ENCODE measurements around the gene MEGF9. TPM values are rescaled to one million over a fixed set of nuclear protein-coding genes. Genes with fewer than 3 reads are reported as not detected.

The MEGF9 gene
- polyA plus RNA-seq, 1 of the 3 experiments (the other 2 are of a cell fraction), result 1.8 TPM

DNA sequence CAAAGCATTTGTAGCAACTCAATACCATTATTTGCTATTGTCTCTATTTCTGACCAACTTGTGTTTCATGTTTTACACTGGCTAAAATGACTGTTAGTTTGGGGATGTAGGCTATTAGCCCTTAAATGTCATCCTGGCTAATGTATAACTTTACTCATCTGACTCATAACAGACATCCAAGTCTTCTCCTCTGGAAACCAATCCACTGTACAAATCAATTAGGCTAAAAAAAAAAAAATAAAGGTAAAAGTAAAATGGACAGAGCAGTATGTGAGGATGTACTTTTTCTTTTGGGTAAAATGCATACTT lies 20.6 kb downstream of the MEGF9 start (continued):
- TF ChIP-seq, protein P1, sequence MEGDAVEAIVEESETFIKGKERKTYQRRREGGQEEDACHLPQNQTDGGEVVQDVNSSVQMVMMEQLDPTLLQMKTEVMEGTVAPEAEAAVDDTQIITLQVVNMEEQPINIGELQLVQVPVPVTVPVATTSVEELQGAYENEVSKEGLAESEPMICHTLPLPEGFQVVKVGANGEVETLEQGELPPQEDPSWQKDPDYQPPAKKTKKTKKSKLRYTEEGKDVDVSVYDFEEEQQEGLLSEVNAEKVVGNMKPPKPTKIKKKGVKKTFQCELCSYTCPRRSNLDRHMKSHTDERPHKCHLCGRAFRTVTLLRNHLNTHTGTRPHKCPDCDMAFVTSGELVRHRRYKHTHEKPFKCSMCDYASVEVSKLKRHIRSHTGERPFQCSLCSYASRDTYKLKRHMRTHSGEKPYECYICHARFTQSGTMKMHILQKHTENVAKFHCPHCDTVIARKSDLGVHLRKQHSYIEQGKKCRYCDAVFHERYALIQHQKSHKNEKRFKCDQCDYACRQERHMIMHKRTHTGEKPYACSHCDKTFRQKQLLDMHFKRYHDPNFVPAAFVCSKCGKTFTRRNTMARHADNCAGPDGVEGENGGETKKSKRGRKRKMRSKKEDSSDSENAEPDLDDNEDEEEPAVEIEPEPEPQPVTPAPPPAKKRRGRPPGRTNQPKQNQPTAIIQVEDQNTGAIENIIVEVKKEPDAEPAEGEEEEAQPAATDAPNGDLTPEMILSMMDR (IDR thresholded peaks at IDR 0.05), result no peak
- TF ChIP-seq GABPA (IDR thresholded peaks at IDR 0.05; ENCODE audit: low read depth), result no peak
- no peak for TF ChIP-seq ELF1 (IDR thresholded peaks at IDR 0.05)
- no peak for TF ChIP-seq RFX5 (IDR thresholded peaks at IDR 0.05; ENCODE audit: low read length)
- TF ChIP-seq TCF12 (IDR thresholded peaks at IDR 0.05), result peak; percentile 61
- TF ChIP-seq POLR2AphosphoS5 (IDR thresholded peaks at IDR 0.05; ENCODE audit: low read depth, low read length), result no peak
- no peak for TF ChIP-seq NFIC (IDR thresholded peaks at IDR 0.05; ENCODE audit: borderline replicate concordance)
- TF ChIP-seq TEAD4 (IDR thresholded peaks at IDR 0.05; ENCODE audit: borderline replicate concordance, insufficient read depth), result no peak
- no peak for TF ChIP-seq TAF1 (IDR thresholded peaks at IDR 0.05; ENCODE audit: borderline replicate concordance, low read depth, low read length)
- TF ChIP-seq, protein P2, sequence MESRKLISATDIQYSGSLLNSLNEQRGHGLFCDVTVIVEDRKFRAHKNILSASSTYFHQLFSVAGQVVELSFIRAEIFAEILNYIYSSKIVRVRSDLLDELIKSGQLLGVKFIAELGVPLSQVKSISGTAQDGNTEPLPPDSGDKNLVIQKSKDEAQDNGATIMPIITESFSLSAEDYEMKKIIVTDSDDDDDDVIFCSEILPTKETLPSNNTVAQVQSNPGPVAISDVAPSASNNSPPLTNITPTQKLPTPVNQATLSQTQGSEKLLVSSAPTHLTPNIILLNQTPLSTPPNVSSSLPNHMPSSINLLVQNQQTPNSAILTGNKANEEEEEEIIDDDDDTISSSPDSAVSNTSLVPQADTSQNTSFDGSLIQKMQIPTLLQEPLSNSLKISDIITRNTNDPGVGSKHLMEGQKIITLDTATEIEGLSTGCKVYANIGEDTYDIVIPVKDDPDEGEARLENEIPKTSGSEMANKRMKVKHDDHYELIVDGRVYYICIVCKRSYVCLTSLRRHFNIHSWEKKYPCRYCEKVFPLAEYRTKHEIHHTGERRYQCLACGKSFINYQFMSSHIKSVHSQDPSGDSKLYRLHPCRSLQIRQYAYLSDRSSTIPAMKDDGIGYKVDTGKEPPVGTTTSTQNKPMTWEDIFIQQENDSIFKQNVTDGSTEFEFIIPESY (IDR thresholded peaks at IDR 0.05; ENCODE audit: borderline replicate concordance, low read depth), result no peak

DNA sequence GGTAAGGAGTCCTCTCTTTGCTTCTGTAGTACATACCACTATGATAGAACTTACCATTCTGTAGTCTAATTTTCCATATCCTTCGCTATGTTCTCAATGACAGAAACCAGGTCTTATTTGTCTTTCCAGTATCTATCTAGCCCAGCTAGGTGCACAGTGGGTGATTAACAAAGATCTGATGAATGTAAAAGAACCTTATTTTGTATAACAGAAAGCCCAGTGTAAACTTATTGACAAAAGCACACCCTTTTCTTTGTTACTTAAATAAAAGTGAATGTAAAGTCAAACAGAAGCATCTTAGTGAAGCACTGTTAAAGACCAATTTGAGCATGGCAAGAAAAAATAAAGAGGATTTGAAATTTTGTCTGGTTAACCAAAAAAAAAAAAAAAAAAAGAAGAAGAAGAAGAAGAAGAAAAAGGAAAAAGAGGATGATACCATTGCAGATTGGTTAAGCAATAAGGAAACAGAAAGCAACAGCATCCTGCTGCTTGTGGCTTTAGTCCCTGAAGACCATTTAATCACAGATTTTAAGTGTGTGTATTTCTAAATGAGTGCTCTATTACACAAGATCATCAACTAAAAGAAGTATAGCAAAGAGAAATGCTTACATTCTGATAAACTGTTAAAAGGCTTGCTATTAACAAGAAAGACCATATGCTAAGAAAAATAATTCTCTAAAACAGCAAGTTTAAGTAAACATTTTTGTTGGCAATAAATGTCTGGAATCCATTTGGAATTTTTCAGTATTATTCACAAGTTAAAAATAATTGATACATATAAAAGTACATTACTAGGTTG lies 21.2 kb downstream of the MEGF9 start:
- H3K4me1 ChIP-seq (ENCODE audit: control insufficient read depth in 1 of 2, insufficient read depth in 2 of 2, low read depth in 1 of 2, low read length in 1 of 2), result peaks cover 0 to 28% of the 10 kb centered on the region in 2 experiments; a peak in 3 of 4 replicates
- ChIA-PET CTCF (no interaction called here), POLR2A (no interaction called here)
- whole genome bisulfite sequencing (ENCODE audit: low lambda C conversion rate), result 100% methylated on average over 1 of the region's 1 CpG
- no peak overlapping the region for H3K4me3 ChIP-seq (ENCODE audit: low read depth in 2 of 2, low read length in 1 of 2)
- no peaks in the 10 kb centered on the region for H3K27me3 ChIP-seq (ENCODE audit: insufficient read depth)
- no peak for DNase-seq
- no peaks in the 10 kb centered on the region for H3K79me2 ChIP-seq (ENCODE audit: insufficient read depth)
- no peaks in the 10 kb centered on the region for H3K36me3 ChIP-seq (replicated peaks in 1 of 2; ENCODE audit: control insufficient read depth in 1 of 2, insufficient read depth in 2 of 2, low read length in 1 of 2)
- H4K20me1 ChIP-seq (ENCODE audit: insufficient read depth), result no peaks in the 10 kb centered on the region
- TF ChIP-seq RAD21 (IDR thresholded peaks at IDR 0.05; ENCODE audit: low read length), result no peak
- TF ChIP-seq GABPA (IDR thresholded peaks at IDR 0.05; ENCODE audit: low read depth), result no peak
- TF ChIP-seq EP300 (IDR thresholded peaks at IDR 0.05; ENCODE audit: borderline replicate concordance in 1 of 2, low read depth in 1 of 2, low read length in 1 of 2), result no peak
- TF ChIP-seq RFX5 (IDR thresholded peaks at IDR 0.05; ENCODE audit: low read length), result no peak
- TF ChIP-seq JUND (IDR thresholded peaks at IDR 0.05), result no peak
- peak overlapping the region; percentile 12; the same call in 1 of the 2 replicates for H3K4me2 ChIP-seq
- H3F3A ChIP-seq (replicated peaks; ENCODE audit: insufficient read depth), result peaks cover 24% of the 10 kb centered on the region
- peak overlapping the region in 1 of 2 experiments; percentile 64; a peak in 2 of 4 replicates for H3K27ac ChIP-seq (ENCODE audit: low read depth in 2 of 2, low read length in 1 of 2)
- H3K9me2 ChIP-seq, result no peaks in the 10 kb centered on the region
- H2AFZ ChIP-seq (ENCODE audit: low read depth), result no peak overlapping the region
- H3K9me3 ChIP-seq, result no peaks in the 10 kb centered on the region
- H3K9ac ChIP-seq, result no peak overlapping the region

All from SK-N-SH (cell line).